HG02973 (cell line): ENCODE data around the gene RNF220.
"Not testable (repeated sequence)": the region's sequence is repeated elsewhere in the genome, so short reads cannot be mapped to it uniquely, and the experiment has no call there.

Experiments used
- ATAC-seq: cut with Tn5 transposase; IDR thresholded peaks from one replicate; pipeline ENCODE4 v1.9.1; 2021; ENCODE audit warnings: moderate library complexity; ENCODE audit not compliant: unreplicated experiment

Gene RNF220

GRCh38 chr1:44545961-44546360 is 140.9 kb downstream of the RNF220 start:
- no peak for ATAC-seq

DNA sequence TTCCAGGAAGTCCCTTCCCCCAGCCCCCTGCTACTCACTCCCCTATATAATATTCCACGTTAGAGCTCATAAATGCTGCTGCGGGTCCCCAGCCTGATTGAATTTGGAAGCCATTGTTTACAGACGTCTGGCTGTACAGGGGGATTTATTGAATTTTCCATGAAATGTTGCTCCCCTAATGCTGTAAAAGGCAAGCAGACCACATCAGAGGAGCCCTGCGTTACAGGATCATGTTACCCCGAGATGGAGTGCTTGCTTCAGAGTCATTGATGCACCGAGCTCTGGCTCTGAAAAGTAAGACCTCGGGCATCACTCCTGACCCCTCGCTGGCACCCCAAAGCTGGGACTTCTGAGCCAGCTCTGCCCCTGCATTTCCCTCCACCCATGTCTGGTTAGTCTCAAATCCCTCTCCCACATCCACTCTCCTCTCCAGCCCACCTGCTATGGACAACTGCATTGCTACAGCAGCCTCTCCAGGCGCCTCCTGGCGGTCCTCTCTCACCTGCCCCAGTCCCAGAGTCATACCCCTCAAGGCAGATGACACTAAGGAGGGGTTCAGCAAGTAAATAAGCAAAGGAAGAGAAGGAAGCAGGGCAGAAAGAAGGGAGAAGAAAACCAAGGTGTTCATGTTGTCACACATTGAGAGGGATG is 141.5 kb downstream of the RNF220 start:
- no peak for ATAC-seq

- no peak for ATAC-seq
Observed at GRCh38 chr1:44547361-44547760, 142.3 kb downstream of the RNF220 start.

DNA sequence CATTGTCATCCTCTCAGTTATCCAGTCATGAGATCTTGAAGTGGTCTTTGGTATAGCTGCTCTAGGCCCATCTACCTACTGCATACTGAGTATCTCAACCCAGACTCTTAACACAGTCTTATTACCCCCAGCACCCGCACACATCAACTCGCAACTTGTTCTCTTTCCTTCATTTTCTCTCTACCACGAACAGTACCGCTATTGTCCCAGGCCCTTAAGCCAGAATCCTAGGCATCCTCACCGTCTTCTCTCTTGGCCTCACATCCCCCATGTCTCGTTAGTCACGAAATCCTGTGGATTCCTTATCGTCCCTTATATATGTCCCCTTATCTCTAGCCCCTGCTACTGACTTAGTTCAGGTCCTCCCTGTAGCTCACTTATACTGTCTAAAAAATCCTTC is 142.8 kb downstream of the RNF220 start:
- ATAC-seq: no peak

- no peak for ATAC-seq
Observed at GRCh38 chr1:44549510-44549909, 144.5 kb downstream of the RNF220 start.

- no peak for ATAC-seq
Observed at GRCh38 chr1:44553127-44553758, 148.2 kb downstream of the RNF220 start.

DNA sequence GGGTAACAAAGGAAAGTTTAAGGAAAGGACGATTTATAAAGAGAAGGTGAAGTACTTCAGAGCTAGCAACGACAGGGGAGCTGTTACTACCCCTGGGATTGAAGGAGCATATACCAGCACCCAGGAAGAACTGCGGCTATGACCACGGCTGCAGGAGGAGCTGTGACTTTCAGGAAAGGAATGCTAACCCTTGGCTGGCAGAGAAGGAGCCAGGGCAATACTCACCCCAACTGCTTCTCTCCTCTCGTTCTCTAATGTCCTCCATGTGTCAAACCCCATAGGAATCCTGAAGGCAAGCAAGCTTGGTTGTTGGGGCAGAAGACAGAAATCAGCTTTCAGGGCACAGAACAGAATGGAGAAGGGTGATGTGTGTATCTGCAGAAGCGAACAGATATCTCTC is 148.7 kb downstream of the RNF220 start:
- no peak for ATAC-seq

GRCh38 chr1:44554706-44555105 is 149.7 kb downstream of the RNF220 start:
- no peak for ATAC-seq

DNA sequence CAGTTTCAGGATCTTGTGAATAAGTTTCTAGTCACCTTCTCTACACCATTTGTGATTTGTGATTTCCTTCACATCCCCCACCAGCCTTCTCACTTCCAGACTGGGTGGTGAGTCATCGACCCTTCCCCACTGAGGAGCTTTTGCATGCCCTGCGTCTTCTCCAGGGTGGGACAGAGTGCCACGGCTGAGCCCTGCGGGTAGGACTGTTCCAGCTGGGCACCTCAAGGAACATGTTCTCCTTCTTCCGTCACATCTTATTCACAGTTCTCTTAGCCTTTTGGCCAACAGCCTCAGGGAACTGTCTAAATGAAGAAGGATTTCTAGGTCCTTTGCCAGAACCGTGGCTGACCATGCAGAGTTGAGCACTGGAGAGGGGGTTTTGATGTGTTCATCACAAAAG is 152.7 kb downstream of the RNF220 start:
- no peak for ATAC-seq

DNA sequence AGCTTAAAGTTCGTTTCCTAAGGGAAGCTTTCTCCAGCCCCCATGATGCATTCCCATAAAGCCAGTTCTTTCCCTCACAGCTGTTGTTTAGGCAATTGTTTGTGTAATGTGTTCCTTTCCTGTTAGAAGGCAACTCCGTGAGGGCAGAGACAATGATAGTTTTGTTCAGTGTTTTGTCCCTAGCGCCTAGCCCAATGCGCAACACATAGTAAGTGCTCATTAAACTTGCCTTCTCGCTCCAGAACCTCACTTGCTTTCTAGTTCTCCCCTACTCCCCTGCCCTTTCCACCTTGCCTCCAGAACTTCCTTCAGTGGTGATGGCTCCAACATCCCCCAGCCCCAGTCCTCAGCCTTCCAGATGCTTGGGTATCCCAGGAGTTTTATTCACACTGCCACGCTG is 153.8 kb downstream of the RNF220 start:
- ATAC-seq: no peak

GRCh38 chr1:44559330-44559729 is 154.3 kb downstream of the RNF220 start:
- ATAC-seq: no peak

DNA sequence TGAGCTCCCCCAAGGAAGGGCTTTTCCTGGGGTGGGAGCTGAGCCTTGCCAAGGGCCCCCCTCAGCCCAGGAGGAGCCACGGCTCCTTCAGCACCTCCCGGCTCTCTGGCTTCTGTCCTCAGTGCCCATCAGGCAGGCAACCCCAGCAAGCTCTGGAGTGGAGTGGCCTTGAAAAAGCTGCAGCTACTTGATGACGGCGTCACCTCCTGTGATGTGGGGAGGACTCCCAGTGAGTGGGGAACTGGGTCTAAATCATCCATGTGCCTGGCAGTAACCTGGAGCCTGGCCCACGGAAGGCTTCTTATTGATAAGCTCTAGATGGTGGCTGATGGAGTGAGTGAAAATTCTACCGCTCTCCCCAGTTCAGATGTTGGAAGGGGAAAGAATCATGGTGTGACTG is 154.9 kb downstream of the RNF220 start:
- no peak for ATAC-seq

DNA sequence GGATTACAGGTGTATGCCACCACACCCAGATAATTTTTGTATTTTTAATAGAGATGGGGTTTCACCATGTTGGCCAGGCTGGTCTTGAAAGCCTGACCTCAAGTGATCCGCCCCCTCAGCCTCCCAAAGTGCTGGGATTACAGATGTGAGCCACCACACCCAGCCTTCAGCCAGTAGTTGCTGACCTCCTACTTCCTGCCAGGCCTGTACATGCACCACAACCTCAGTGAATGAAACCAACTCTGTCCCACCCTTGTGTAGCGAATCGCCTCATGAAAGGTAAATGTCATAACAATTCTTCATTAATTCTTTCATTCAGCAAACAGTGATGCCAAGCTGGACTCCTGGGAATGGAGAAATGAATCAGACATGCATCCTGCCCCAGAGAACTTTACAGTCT is 155.6 kb downstream of the RNF220 start:
- not testable (repeated sequence) for ATAC-seq

GRCh38 chr1:44565259-44565750 is 160.2 kb downstream of the RNF220 start:
- no peak for ATAC-seq

GRCh38 chr1:44565833-44566232 is 160.8 kb downstream of the RNF220 start:
- ATAC-seq: no peak

DNA sequence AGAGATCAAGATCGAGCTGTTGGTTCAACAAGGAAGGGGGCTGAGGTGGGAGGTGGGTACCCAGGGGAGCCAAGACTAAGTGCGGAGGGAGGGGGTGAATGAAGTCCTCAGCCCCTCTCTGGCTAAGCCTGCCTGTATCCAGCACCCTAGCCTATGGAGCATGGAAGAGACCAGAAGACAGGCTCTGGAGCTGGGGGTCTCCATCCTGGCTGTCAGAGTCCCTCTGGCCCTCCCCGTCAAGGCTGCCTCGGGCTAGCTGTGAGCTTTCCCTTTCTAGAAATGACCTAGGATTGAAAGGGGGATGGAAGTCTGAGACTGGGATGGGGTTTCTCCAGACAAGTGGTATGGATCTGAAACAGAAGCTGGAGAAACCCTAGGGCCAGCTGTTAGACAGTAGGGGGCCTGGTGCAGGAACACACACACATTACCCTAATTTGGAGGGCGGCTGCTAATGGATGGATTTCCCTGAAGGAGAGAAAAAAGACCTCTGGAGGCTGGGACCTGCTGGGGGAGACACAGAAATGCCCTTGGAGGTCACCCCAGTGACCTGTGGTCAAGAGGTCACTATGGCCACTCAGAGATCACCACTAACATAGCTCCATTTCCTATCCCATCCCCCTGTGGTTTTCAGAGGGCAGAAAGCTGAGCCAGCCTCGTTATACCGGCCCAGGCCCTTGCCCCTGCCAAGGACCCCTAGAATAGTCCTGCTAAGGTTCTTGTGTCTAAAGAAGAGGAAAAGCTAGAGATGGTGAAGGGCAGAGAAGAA is 161.4 kb downstream of the RNF220 start:
- no peak for ATAC-seq

GRCh38 chr1:44568128-44568900 is 163.3 kb downstream of the RNF220 start:
- ATAC-seq: no peak

- no peak for ATAC-seq
Observed at GRCh38 chr1:44569491-44569890, 164.4 kb downstream of the RNF220 start.

- no peak for ATAC-seq
Observed at GRCh38 chr1:44571712-44572571, 166.9 kb downstream of the RNF220 start.

- ATAC-seq: no peak
Observed at GRCh38 chr1:44572572-44572879, 167.5 kb downstream of the RNF220 start.
